ENCODE measurements around the gene SYNE2.
A peak's percentile ranks its signal among the peaks of the same experiment; 100 is the strongest.
"Not testable (repeated sequence)": the region's sequence is repeated elsewhere in the genome, so short reads cannot be mapped to it uniquely, and the experiment has no call there.

Gene SYNE2

GRCh38 chr14:64147126-64147790 is 294.5 kb downstream of the SYNE2 start:
- DNase-seq, result no peak

GRCh38 chr14:64149921-64150320 is 297.1 kb downstream of the SYNE2 start:
- no peak for DNase-seq

- DNase-seq, result no peak
Observed at GRCh38 chr14:64158608-64159007, 305.8 kb downstream of the SYNE2 start.

GRCh38 chr14:64159588-64159987 is 306.8 kb downstream of the SYNE2 start:
- DNase-seq, result no peak

- no peak for DNase-seq
Observed at GRCh38 chr14:64170181-64170580, 317.4 kb downstream of the SYNE2 start.

- DNase-seq, result no peak
Observed at GRCh38 chr14:64174922-64175782, 322.3 kb downstream of the SYNE2 start.

GRCh38 chr14:64176330-64176729 is 323.5 kb downstream of the SYNE2 start:
- no peak for DNase-seq

GRCh38 chr14:64178814-64179213 is 326.0 kb downstream of the SYNE2 start:
- no peak for DNase-seq

GRCh38 chr14:64182908-64183307 is 330.1 kb downstream of the SYNE2 start:
- DNase-seq, result not testable (repeated sequence)

GRCh38 chr14:64184103-64184729 is 331.4 kb downstream of the SYNE2 start:
- no peak for DNase-seq

- DNase-seq, result no peak
Observed at GRCh38 chr14:64185184-64185583, 332.4 kb downstream of the SYNE2 start.

GRCh38 chr14:64186231-64187129 is 333.7 kb downstream of the SYNE2 start:
- DNase-seq, result peak; percentile 59

- DNase-seq, result no peak
Observed at GRCh38 chr14:64187331-64187730, 334.5 kb downstream of the SYNE2 start.

- DNase-seq, result no peak
Observed at GRCh38 chr14:64190974-64191502, 338.2 kb downstream of the SYNE2 start.

GRCh38 chr14:64191756-64192155 is 339.0 kb downstream of the SYNE2 start:
- DNase-seq, result no peak

- no peak for DNase-seq
Observed at GRCh38 chr14:64193821-64194220, 341.0 kb downstream of the SYNE2 start.

GRCh38 chr14:64194404-64194803 is 341.6 kb downstream of the SYNE2 start:
- no peak for DNase-seq

- DNase-seq, result no peak
Observed at GRCh38 chr14:64195199-64195598, 342.4 kb downstream of the SYNE2 start.

- DNase-seq, result no peak
Observed at GRCh38 chr14:64196056-64196455, 343.3 kb downstream of the SYNE2 start.

GRCh38 chr14:64196814-64197411 is 344.1 kb downstream of the SYNE2 start:
- peak; percentile 84 for DNase-seq

- DNase-seq, result no peak
Observed at GRCh38 chr14:64197996-64198395, 345.2 kb downstream of the SYNE2 start.

GRCh38 chr14:64198486-64198885 is 345.7 kb downstream of the SYNE2 start:
- no peak for DNase-seq

Measured in islet precursor cell (in vitro differentiated cells).